ENCODE data around the gene FADS2.
"Not testable (repeated sequence)": the region's sequence is repeated elsewhere in the genome, so short reads cannot be mapped to it uniquely, and the experiment has no call there.

Gene FADS2

DNA sequence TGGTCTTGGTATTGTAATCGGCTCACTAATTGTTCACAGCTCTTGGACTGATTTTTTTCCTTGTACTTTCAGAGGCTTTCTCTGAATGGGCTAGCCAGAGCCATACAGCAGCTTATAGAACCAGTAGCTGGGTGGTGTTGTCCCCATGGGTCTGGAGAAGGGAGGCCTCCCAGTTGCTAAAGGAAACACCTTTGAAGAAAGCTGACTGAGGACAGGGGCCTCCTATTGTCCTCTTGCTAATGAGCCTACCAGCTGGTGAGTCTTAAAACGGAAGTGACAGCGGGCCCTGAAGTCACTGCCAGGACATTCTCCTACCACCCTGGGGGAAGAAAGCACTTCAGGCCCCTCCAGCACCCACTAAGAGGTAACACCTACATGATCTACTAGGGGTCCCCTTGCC is 53.3 kb downstream of the FADS2 start:
- DNase-seq (ENCODE audit: low read depth) = no peak
- TF ChIP-seq CTCF (IDR thresholded peaks at IDR 0.05; ENCODE audit: low read depth, low read length, missing control alignments) = no peak
- no peak overlapping the region for H3K4me3 ChIP-seq (ENCODE audit: low read depth, low read length)

GRCh38 chr11:61882267-61882666 is 54.2 kb downstream of the FADS2 start:
- not testable (repeated sequence) for DNase-seq (ENCODE audit: low read depth); H3K4me3 ChIP-seq (ENCODE audit: low read depth, low read length)

DNA sequence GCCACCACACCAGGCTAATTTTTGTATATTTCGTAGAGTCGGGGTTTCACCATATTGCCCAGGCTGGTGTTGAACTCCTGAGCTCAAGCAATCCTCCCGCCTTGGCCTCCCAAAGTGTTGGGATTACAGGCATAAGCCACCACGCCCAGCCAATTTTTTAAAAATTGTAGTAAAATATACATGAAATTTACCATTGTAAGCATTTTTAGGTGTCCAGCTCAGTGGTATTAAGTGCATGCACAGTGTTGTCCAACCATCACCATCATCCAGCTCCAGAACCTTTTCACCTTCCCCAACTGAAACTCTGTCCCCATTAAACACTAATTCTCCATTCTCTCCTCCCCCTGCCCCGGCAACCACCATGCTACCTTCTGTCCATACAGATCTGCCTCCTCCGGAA is 54.8 kb downstream of the FADS2 start:
- no peak overlapping the region for H3K4me3 ChIP-seq (ENCODE audit: low read depth, low read length)
- TF ChIP-seq CTCF (IDR thresholded peaks at IDR 0.05; ENCODE audit: low read depth, low read length, missing control alignments) = no peak
- no peak for DNase-seq (ENCODE audit: low read depth)

GRCh38 chr11:61883327-61883726 is 55.2 kb downstream of the FADS2 start:
- no peak overlapping the region for H3K4me3 ChIP-seq (ENCODE audit: low read depth, low read length)
- no peak for TF ChIP-seq CTCF (IDR thresholded peaks at IDR 0.05; ENCODE audit: low read depth, low read length, missing control alignments)
- DNase-seq (ENCODE audit: low read depth) = no peak

- H3K4me3 ChIP-seq (ENCODE audit: low read depth, low read length) = no peak overlapping the region
- TF ChIP-seq CTCF (IDR thresholded peaks at IDR 0.05; ENCODE audit: low read depth, low read length, missing control alignments) = no peak
These were observed 55.8 kb downstream of the FADS2 start for GRCh38 chr11:61883947-61884346.

GRCh38 chr11:61885166-61885778 is 57.2 kb downstream of the FADS2 start:
- H3K4me3 ChIP-seq (ENCODE audit: low read depth, low read length) = no peak overlapping the region
- DNase-seq (ENCODE audit: low read depth) = no peak
- TF ChIP-seq CTCF (IDR thresholded peaks at IDR 0.05; ENCODE audit: low read depth, low read length, missing control alignments) = no peak

More at GRCh38 chr11:61883947-61884346, 55.8 kb downstream of the FADS2 start:
- DNase-seq (ENCODE audit: low read depth) = no peak

GRCh38 chr11:61885784-61886580 is 57.9 kb downstream of the FADS2 start:
- DNase-seq (ENCODE audit: low read depth) = no peak
- TF ChIP-seq CTCF (IDR thresholded peaks at IDR 0.05; ENCODE audit: low read depth, low read length, missing control alignments) = no peak
- H3K4me3 ChIP-seq (ENCODE audit: low read depth, low read length) = no peak overlapping the region
